ENCODE data around the gene OXCT2.

The OXCT2 gene

GRCh38 chr1:39758556-39759435 is 12.4 kb downstream of the OXCT2 start:
- H3K9ac ChIP-seq (ENCODE audit: insufficient read length), result no peak overlapping the region
- H3K9me3 ChIP-seq (ENCODE audit: low read depth, low read length), result no peaks in the 10 kb centered on the region
- no peak for DNase-seq (ENCODE audit: low read depth, low spot score)
- TF ChIP-seq EZH2 (IDR thresholded peaks at IDR 0.05) (no peak), POLR2AphosphoS5 (IDR thresholded peaks at IDR 0.05; ENCODE audit: borderline replicate concordance, low read depth, low read length) (no peak), FOXP2 (optimal IDR thresholded peaks at IDR 0.05; ENCODE audit: control extremely low read depth, extremely low read length, insufficient read depth) (no peak)
- no peak overlapping the region for H3K27ac ChIP-seq
- no peak overlapping the region for H3K4me3 ChIP-seq
- H3K36me3 ChIP-seq (ENCODE audit: insufficient read depth, low read length), result peaks cover 19% of the 10 kb centered on the region

GRCh38 chr1:39757501-39757900 is 13.6 kb downstream of the OXCT2 start:
- Histone ChIP-seq H3K36me3 (ENCODE audit: insufficient read depth, low read length) (peaks cover 32% of the 10 kb centered on the region), H3K27ac (no peak overlapping the region), H3K9me3 (ENCODE audit: low read depth, low read length) (no peaks in the 10 kb centered on the region), H3K4me3 (no peak overlapping the region), H3K9ac (ENCODE audit: insufficient read length) (no peak overlapping the region)
- no peak for TF ChIP-seq POLR2AphosphoS5 (IDR thresholded peaks at IDR 0.05; ENCODE audit: borderline replicate concordance, low read depth, low read length)
- DNase-seq (ENCODE audit: low read depth, low spot score), result no peak

- Histone ChIP-seq H3K4me3 (no peak overlapping the region), H3K27ac (no peak overlapping the region), H3K9me3 (ENCODE audit: low read depth, low read length) (no peaks in the 10 kb centered on the region), H3K36me3 (ENCODE audit: insufficient read depth, low read length) (peaks cover 46% of the 10 kb centered on the region), H3K9ac (ENCODE audit: insufficient read length) (no peak overlapping the region)
- TF ChIP-seq POLR2AphosphoS5 (IDR thresholded peaks at IDR 0.05; ENCODE audit: borderline replicate concordance, low read depth, low read length) (no peak), EZH2 (IDR thresholded peaks at IDR 0.05) (no peak), FOXP2 (optimal IDR thresholded peaks at IDR 0.05; ENCODE audit: control extremely low read depth, extremely low read length, insufficient read depth) (no peak)
- DNase-seq (ENCODE audit: low read depth, low spot score), result no peak
Observed at GRCh38 chr1:39755965-39756659, 15.0 kb downstream of the OXCT2 start.

GRCh38 chr1:39754906-39755504 is 16.1 kb downstream of the OXCT2 start:
- no peak overlapping the region for H3K4me3 ChIP-seq
- H3K9ac ChIP-seq (ENCODE audit: insufficient read length), result no peak overlapping the region
- TF ChIP-seq FOXP2 (optimal IDR thresholded peaks at IDR 0.05; ENCODE audit: control extremely low read depth, extremely low read length, insufficient read depth) (no peak), POLR2AphosphoS5 (IDR thresholded peaks at IDR 0.05; ENCODE audit: borderline replicate concordance, low read depth, low read length) (no peak), EZH2 (IDR thresholded peaks at IDR 0.05) (no peak)
- no peak overlapping the region for H3K27ac ChIP-seq
- no peak for DNase-seq (ENCODE audit: low read depth, low spot score)
- H3K36me3 ChIP-seq (ENCODE audit: insufficient read depth, low read length), result peaks cover 57% of the 10 kb centered on the region
- no peaks in the 10 kb centered on the region for H3K9me3 ChIP-seq (ENCODE audit: low read depth, low read length)

GRCh38 chr1:39754026-39754570 is 17.1 kb downstream of the OXCT2 start:
- no peak overlapping the region for H3K4me3 ChIP-seq
- peaks cover 65% of the 10 kb centered on the region for H3K36me3 ChIP-seq (ENCODE audit: insufficient read depth, low read length)
- DNase-seq (ENCODE audit: low read depth, low spot score), result no peak
- no peaks in the 10 kb centered on the region for H3K9me3 ChIP-seq (ENCODE audit: low read depth, low read length)
- no peak overlapping the region for H3K27ac ChIP-seq
- no peak overlapping the region for H3K9ac ChIP-seq (ENCODE audit: insufficient read length)
- TF ChIP-seq POLR2AphosphoS5 (IDR thresholded peaks at IDR 0.05; ENCODE audit: borderline replicate concordance, low read depth, low read length), result no peak
- TF ChIP-seq FOXP2 (optimal IDR thresholded peaks at IDR 0.05; ENCODE audit: control extremely low read depth, extremely low read length, insufficient read depth), result no peak
- TF ChIP-seq EZH2 (IDR thresholded peaks at IDR 0.05), result no peak

- TF ChIP-seq FOXP2 (optimal IDR thresholded peaks at IDR 0.05; ENCODE audit: control extremely low read depth, extremely low read length, insufficient read depth), result no peak
- TF ChIP-seq POLR2AphosphoS5 (IDR thresholded peaks at IDR 0.05; ENCODE audit: borderline replicate concordance, low read depth, low read length), result no peak
- no peak for TF ChIP-seq EZH2 (IDR thresholded peaks at IDR 0.05)
- H3K27ac ChIP-seq, result no peak overlapping the region
- H3K36me3 ChIP-seq (ENCODE audit: insufficient read depth, low read length), result peaks cover 72% of the 10 kb centered on the region
- H3K9ac ChIP-seq (ENCODE audit: insufficient read length), result no peak overlapping the region
- no peaks in the 10 kb centered on the region for H3K9me3 ChIP-seq (ENCODE audit: low read depth, low read length)
- DNase-seq (ENCODE audit: low read depth, low spot score), result no peak
- H3K4me3 ChIP-seq, result no peak overlapping the region
Observed at GRCh38 chr1:39753132-39754025, 17.8 kb downstream of the OXCT2 start.

- peaks cover 78% of the 10 kb centered on the region for H3K36me3 ChIP-seq (ENCODE audit: insufficient read depth, low read length)
Observed at GRCh38 chr1:39752703-39753102, 18.4 kb downstream of the OXCT2 start.

More at GRCh38 chr1:39752703-39753102, 18.4 kb downstream of the OXCT2 start:
- H3K27ac ChIP-seq, result no peak overlapping the region
- no peak overlapping the region for H3K9ac ChIP-seq (ENCODE audit: insufficient read length)
- no peaks in the 10 kb centered on the region for H3K9me3 ChIP-seq (ENCODE audit: low read depth, low read length)
- DNase-seq (ENCODE audit: low read depth, low spot score), result no peak
- TF ChIP-seq FOXP2 (optimal IDR thresholded peaks at IDR 0.05; ENCODE audit: control extremely low read depth, extremely low read length, insufficient read depth) (no peak), POLR2AphosphoS5 (IDR thresholded peaks at IDR 0.05; ENCODE audit: borderline replicate concordance, low read depth, low read length) (no peak), EZH2 (IDR thresholded peaks at IDR 0.05) (no peak)
- H3K4me3 ChIP-seq, result no peak overlapping the region
